HCT116 (cell line): ENCODE data around the gene PLXNC1. TPM values are rescaled to one million over a fixed set of nuclear protein-coding genes. Genes with fewer than 3 reads are reported as not detected.

Source experiments
- ATAC-seq: fragments of 200-7000 bp; cut with Tn5 transposase; 2 replicates; pipeline ENCODE4 v1.9.1; 2020; ENCODE audit warnings: mild to moderate bottlenecking, moderate library complexity
- BruUV-seq: library from RNA; stranded (reverse); fragments of 400-500 nt; replicated peaks from 2 replicates; lab custom pipeline; 2021; lab: Mats Ljungman, UMichigan
- CTCF ChIA-PET: fragments of 300-600 bp; sonication (Branson Sonifier 250); formaldehyde crosslinking; loops from one replicate; lab custom pipeline; 2021; ENCODE audit warnings: antibody characterized with exemption; lab: Charles Lee
- POLR2A ChIA-PET: fragments of 300-600, 350-600 bp; sonication (Branson Sonifier 250); formaldehyde crosslinking; loops from one replicate; lab custom pipeline; 2021; ENCODE audit warnings: antibody characterized with exemption; lab: Charles Lee
- RAD21 ChIA-PET, 2 experiments: fragments of 300-600 bp; sonication (Branson Sonifier 250); formaldehyde crosslinking; loops; one replicate each; lab custom pipeline; 2023; ENCODE audit warnings: low total read pairs in 2 of 2; ENCODE audit not compliant: uncharacterized antibody in 2 of 2, unreplicated experiment in 2 of 2, low non-redundant PET in 1 of 2; lab: Charles Lee
- DNase-seq: peaks from one replicate; pipeline ENCODE4 v3.0.0-alpha.2; 2010; ENCODE audit warnings: low read depth, low spot score
- H2AFZ ChIP-seq: fragments of 200-600 bp; shearing (Covaris generic), sonication (generic); 2 replicates; pipeline ENCODE4 v1.6.1; 2017; ENCODE audit warnings: low read depth, mixed run types, mixed read lengths, antibody characterized with exemption, low read length; ENCODE audit not compliant: poor library complexity, severe bottlenecking
- H3K27ac ChIP-seq: 2 replicates; pipeline ENCODE4 v1.5.1; 2012; ENCODE audit warnings: low read depth, low read length
- H3K27me3 ChIP-seq: fragments of 200-600 bp; sonication (generic); 2 replicates; pipeline ENCODE4 v1.6.1; 2016; ENCODE audit warnings: mixed run types, low read length, mixed read lengths; ENCODE audit not compliant: insufficient read depth
- H3K36me3 ChIP-seq, 2 experiments: fragments of 200-500 bp in 1 of 2; fragments of 200-600 bp in 1 of 2; sonication (Bioruptor generic) in 1 of 2; sonication (generic) in 1 of 2; 2 replicates each; pipeline versions ENCODE4 v1.5.1 to v1.6.1; 2014 to 2016; ENCODE audit warnings: low read length in 2 of 2, inconsistent platforms in 1 of 2, mixed read lengths in 1 of 2, mixed run types in 1 of 2; ENCODE audit not compliant: insufficient read depth in 2 of 2, control insufficient read depth in 1 of 2
- H3K4me1 ChIP-seq, 2 experiments: fragments of 200-600 bp in 1 of 2; sonication (generic) in 1 of 2; 2 replicates each; pipeline versions ENCODE4 v1.5.1 to v1.6.1; 2012 to 2017; ENCODE audit warnings: low read length in 2 of 2, inconsistent platforms in 1 of 2, mild to moderate bottlenecking in 1 of 2, mixed read lengths in 1 of 2, mixed run types in 1 of 2, moderate library complexity in 1 of 2; ENCODE audit not compliant: insufficient read depth in 2 of 2, control insufficient read depth in 1 of 2
- H3K4me2 ChIP-seq: fragments of 200-600 bp; sonication (generic); 2 replicates; pipeline ENCODE4 v1.6.1; 2017; ENCODE audit warnings: mixed run types, low read length, mixed read lengths
- H3K4me3 ChIP-seq, 2 experiments: fragments of 200-600 bp in 1 of 2; sonication (generic) in 1 of 2; replicated peaks in 1 of 2; 2 replicates each; pipeline ENCODE4 v1.5.1; 2011 to 2016; ENCODE audit warnings: low read length in 2 of 2, control low read depth in 1 of 2, low read depth in 1 of 2, mild to moderate bottlenecking in 1 of 2, mixed read lengths in 1 of 2, mixed run types in 1 of 2
- H3K79me2 ChIP-seq: fragments of 200-600 bp; sonication (generic); 2 replicates; pipeline ENCODE4 v1.6.1; 2017; ENCODE audit warnings: mild to moderate bottlenecking, mixed run types, low read length, moderate library complexity, mixed read lengths; ENCODE audit not compliant: insufficient read depth
- H3K9ac ChIP-seq: fragments of 200-600 bp; sonication (generic); 2 replicates; pipeline ENCODE4 v1.6.1; 2016; ENCODE audit warnings: low read length, mixed read lengths
- H3K9me2 ChIP-seq: fragments of 200-600 bp; sonication (generic), shearing (Covaris generic); 2 replicates; pipeline ENCODE4 v1.6.1; 2017; ENCODE audit warnings: mixed run types, mild to moderate bottlenecking, moderate library complexity; ENCODE audit not compliant: insufficient read depth
- H3K9me3 ChIP-seq, 2 experiments: fragments of 200-500 bp in 1 of 2; fragments of 200-600 bp in 1 of 2; sonication (Bioruptor generic) in 1 of 2; sonication (generic) in 1 of 2; 2 replicates each; pipeline ENCODE4 v1.6.1; 2014 to 2017; ENCODE audit warnings: low read length in 2 of 2, mixed read lengths in 2 of 2, inconsistent platforms in 1 of 2, low read depth in 1 of 2, mild to moderate bottlenecking in 1 of 2, mixed run types in 1 of 2, moderate library complexity in 1 of 2; ENCODE audit not compliant: control insufficient read depth in 1 of 2, insufficient read depth in 1 of 2
- H4K20me1 ChIP-seq: fragments of 200-600 bp; sonication (generic), shearing (Covaris generic); 2 replicates; pipeline ENCODE4 v1.6.1; 2017; ENCODE audit warnings: mixed run types, mild to moderate bottlenecking, moderate library complexity; ENCODE audit not compliant: insufficient read depth
- CEBPB ChIP-seq: IDR thresholded peaks from 2 replicates; pipeline ENCODE4 v1.6.1; 2012; ENCODE audit warnings: low read depth
- EGR1 ChIP-seq: IDR thresholded peaks from 2 replicates; pipeline ENCODE4 v1.6.1; 2012; ENCODE audit warnings: low read depth
- ELF1 ChIP-seq: IDR thresholded peaks from 2 replicates; pipeline ENCODE4 v1.6.1; 2012; ENCODE audit warnings: low read depth, borderline replicate concordance
- FOSL1 ChIP-seq: IDR thresholded peaks from 2 replicates; pipeline ENCODE4 v1.6.1; 2012; ENCODE audit warnings: low read depth
- SIN3A ChIP-seq: IDR thresholded peaks from 2 replicates; pipeline ENCODE4 v1.6.1; 2012; ENCODE audit warnings: low read depth
- YY1 ChIP-seq: IDR thresholded peaks from 2 replicates; pipeline ENCODE4 v1.6.1; 2011; ENCODE audit warnings: low read length, low read depth, moderate library complexity, mild to moderate bottlenecking; ENCODE audit not compliant: insufficient replicate concordance; ENCODE audit errors: extremely low read depth
- ZFX ChIP-seq: fragments of 450-650 bp; IDR thresholded peaks from 2 replicates; pipeline ENCODE4 v1.6.1; 2017
- intact Hi-C: fragments of 100-400 bp; cut with micrococcal nuclease; formaldehyde crosslinking; loops from 2 replicates; pipeline ENCODE4 v1.10.0; 2022
- total RNA-seq: library from RNA; stranded (reverse); gene quantifications from one replicate; pipeline ENCODE4 v1.2.1, GENCODE V29; 2021; ENCODE audit not compliant: unreplicated experiment
- TF ChIP-seq, protein P1 (sequence below): IDR thresholded peaks from 2 replicates; pipeline ENCODE4 v1.6.1; 2012; ENCODE audit warnings: low read depth
- TF ChIP-seq, protein P2 (sequence below): IDR thresholded peaks from 2 replicates; pipeline ENCODE4 v1.6.1; 2012

The PLXNC1 gene
- total RNA-seq, 1 experiment from 2014 or later = 0.25 TPM

DNA sequence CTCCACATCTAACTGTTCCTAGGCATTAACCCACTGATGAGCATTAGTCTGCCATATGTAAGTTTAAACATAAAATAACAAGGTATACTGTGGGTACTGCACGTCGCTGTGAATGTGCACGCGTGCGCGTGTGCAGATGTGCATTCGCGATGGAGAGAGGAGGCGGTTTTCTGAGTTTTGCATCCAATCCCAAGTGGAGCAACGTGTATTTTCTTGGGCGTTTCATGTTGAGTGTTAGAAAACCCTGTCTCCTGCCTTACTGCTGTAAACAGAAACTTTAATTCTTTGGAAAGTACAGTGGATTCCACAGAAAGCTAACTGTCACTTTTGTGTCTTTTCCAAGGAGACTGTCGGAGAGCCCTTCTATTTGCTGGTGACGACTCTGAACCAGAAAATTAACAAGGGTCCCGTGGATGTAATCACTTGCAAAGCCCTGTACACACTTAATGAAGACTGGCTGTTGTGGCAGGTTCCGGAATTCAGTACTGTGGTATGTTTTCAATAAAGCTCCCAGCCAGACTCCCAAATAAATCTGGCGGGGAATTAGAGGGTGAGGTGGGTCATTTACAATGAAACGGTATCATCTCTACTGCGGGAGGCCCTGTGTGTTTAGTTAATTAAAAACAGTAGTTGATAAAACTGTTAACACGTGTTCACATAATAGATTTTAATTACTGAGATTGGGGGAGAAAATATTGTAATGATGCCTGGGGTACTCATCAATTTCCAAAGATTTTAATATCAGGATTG is 116.5 kb downstream of the PLXNC1 start (continued):
- TF ChIP-seq, protein P1, sequence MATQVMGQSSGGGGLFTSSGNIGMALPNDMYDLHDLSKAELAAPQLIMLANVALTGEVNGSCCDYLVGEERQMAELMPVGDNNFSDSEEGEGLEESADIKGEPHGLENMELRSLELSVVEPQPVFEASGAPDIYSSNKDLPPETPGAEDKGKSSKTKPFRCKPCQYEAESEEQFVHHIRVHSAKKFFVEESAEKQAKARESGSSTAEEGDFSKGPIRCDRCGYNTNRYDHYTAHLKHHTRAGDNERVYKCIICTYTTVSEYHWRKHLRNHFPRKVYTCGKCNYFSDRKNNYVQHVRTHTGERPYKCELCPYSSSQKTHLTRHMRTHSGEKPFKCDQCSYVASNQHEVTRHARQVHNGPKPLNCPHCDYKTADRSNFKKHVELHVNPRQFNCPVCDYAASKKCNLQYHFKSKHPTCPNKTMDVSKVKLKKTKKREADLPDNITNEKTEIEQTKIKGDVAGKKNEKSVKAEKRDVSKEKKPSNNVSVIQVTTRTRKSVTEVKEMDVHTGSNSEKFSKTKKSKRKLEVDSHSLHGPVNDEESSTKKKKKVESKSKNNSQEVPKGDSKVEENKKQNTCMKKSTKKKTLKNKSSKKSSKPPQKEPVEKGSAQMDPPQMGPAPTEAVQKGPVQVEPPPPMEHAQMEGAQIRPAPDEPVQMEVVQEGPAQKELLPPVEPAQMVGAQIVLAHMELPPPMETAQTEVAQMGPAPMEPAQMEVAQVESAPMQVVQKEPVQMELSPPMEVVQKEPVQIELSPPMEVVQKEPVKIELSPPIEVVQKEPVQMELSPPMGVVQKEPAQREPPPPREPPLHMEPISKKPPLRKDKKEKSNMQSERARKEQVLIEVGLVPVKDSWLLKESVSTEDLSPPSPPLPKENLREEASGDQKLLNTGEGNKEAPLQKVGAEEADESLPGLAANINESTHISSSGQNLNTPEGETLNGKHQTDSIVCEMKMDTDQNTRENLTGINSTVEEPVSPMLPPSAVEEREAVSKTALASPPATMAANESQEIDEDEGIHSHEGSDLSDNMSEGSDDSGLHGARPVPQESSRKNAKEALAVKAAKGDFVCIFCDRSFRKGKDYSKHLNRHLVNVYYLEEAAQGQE = no peak
- TF ChIP-seq SIN3A (no peak), FOSL1 (no peak), CEBPB (no peak), EGR1 (no peak), YY1 (no peak), ZFX (no peak)

DNA sequence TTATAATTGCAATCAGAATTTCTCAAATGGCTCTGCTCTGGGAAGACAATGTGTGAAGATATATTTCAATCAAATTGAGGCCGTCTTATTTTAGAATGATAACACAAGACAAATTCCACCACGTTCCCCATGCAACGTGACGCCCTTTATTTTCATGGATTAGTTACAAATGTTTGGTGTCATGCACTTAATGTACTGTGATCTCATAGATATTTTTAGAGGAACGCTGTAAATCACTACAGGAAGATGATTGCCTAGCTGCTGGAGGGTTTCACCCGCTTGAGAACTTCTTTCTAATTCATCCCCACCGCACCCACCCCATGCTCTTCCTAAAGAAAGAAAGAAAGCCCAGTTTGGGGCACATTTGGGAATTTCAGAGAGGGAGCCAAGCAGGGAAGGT is 117.2 kb downstream of the PLXNC1 start:
- RAD21 ChIA-PET = no interaction called here
- ATAC-seq = no peak
- DNase-seq = no peak
- no peaks in the 10 kb centered on the region for H3K79me2 ChIP-seq
- H4K20me1 ChIP-seq = no peaks in the 10 kb centered on the region
- no peak overlapping the region for H3K27ac ChIP-seq
- no peaks in the 10 kb centered on the region for H3K36me3 ChIP-seq
- POLR2A ChIA-PET = no interaction called here
- H3K27me3 ChIP-seq = no peaks in the 10 kb centered on the region
- no peak for TF ChIP-seq ELF1
- TF ChIP-seq, protein P2, sequence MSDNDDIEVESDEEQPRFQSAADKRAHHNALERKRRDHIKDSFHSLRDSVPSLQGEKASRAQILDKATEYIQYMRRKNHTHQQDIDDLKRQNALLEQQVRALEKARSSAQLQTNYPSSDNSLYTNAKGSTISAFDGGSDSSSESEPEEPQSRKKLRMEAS = no peak
- no peak for TF ChIP-seq ZFX
- intact Hi-C loops = no loop called here
- H3K9me3 ChIP-seq = no peaks in the 10 kb centered on the region
- H2AFZ ChIP-seq = no peak overlapping the region
- no TSS peak for BruUV-seq
- H3K9ac ChIP-seq = no peak overlapping the region
- CTCF ChIA-PET = no interaction called here
- no peaks in the 10 kb centered on the region for H3K9me2 ChIP-seq
- no peak overlapping the region for H3K4me3 ChIP-seq
- H3K4me1 ChIP-seq = peaks cover 11 to 21% of the 10 kb centered on the region in 2 experiments
- no peak overlapping the region for H3K4me2 ChIP-seq
